ENCODE measurements around the gene FAM185A.
"Not testable (repeated sequence)": the region's sequence is repeated elsewhere in the genome, so short reads cannot be mapped to it uniquely, and the experiment has no call there.

FAM185A gene

GRCh38 chr7:102748605-102749444 is at the start of gene FAM185A:
TSS of gene FAM185A (plus strand) at chr7:102748999. CDS start at chr7:102749208, 209 bp downstream.
- DNase-seq = peak; percentile 100

GRCh38 chr7:102713011-102713690 is 35.6 kb upstream of the FAM185A start:
- DNase-seq = not testable (repeated sequence)

- not testable (repeated sequence) for DNase-seq
Observed at GRCh38 chr7:102713691-102714080, 35.1 kb upstream of the FAM185A start.

GRCh38 chr7:102714774-102715522 is 33.9 kb upstream of the FAM185A start:
- DNase-seq = not testable (repeated sequence)

GRCh38 chr7:102715718-102716117 is 33.1 kb upstream of the FAM185A start:
- DNase-seq = not testable (repeated sequence)

GRCh38 chr7:102718491-102718890 is 30.3 kb upstream of the FAM185A start:
- DNase-seq = not testable (repeated sequence)

GRCh38 chr7:102726170-102726569 is 22.6 kb upstream of the FAM185A start:
- not testable (repeated sequence) for DNase-seq

GRCh38 chr7:102729670-102730069 is 19.1 kb upstream of the FAM185A start:
- DNase-seq = not testable (repeated sequence)

GRCh38 chr7:102730431-102730830 is 18.4 kb upstream of the FAM185A start:
- DNase-seq = not testable (repeated sequence)

GRCh38 chr7:102742002-102742771 is 6.6 kb upstream of the FAM185A start:
- DNase-seq = peak; percentile 24

GRCh38 chr7:102743861-102744260 is 4.9 kb upstream of the FAM185A start:
- DNase-seq = not testable (repeated sequence)

- DNase-seq = not testable (repeated sequence)
Observed at GRCh38 chr7:102745494-102746288, 3.1 kb upstream of the FAM185A start.

- not testable (repeated sequence) for DNase-seq
Observed at GRCh38 chr7:102749445-102749786, 617 bp downstream of the FAM185A start.

GRCh38 chr7:102758227-102758626 is 9.4 kb downstream of the FAM185A start:
- DNase-seq = not testable (repeated sequence)

- not testable (repeated sequence) for DNase-seq
Observed at GRCh38 chr7:102759934-102760333, 11.1 kb downstream of the FAM185A start.

- DNase-seq = not testable (repeated sequence)
Observed at GRCh38 chr7:102761234-102761633, 12.4 kb downstream of the FAM185A start.

- not testable (repeated sequence) for DNase-seq
Observed at GRCh38 chr7:102763295-102763905, 14.6 kb downstream of the FAM185A start.

GRCh38 chr7:102769657-102770192 is 20.9 kb downstream of the FAM185A start:
- DNase-seq = not testable (repeated sequence)

GRCh38 chr7:102770467-102770866 is 21.7 kb downstream of the FAM185A start:
- DNase-seq = not testable (repeated sequence)

- DNase-seq = not testable (repeated sequence)
Observed at GRCh38 chr7:102776217-102776616, 27.4 kb downstream of the FAM185A start.

- DNase-seq = not testable (repeated sequence)
Observed at GRCh38 chr7:102778663-102779062, 29.9 kb downstream of the FAM185A start.
